H9 (cell line): Measurements from ENCODE around the gene PIM2. TPM values are rescaled to one million over a fixed set of nuclear protein-coding genes. Genes with fewer than 3 reads are reported as not detected.

Experiments
- DNase-seq: peaks from one replicate; pipeline ENCODE4 v3.0.0-alpha.2; 2017
- H2AFZ ChIP-seq: one replicate; pipeline ENCODE4 v1.6.1; 2013; ENCODE audit warnings: mild to moderate bottlenecking, low read length, control low read depth, moderate library complexity
- H2AK5ac ChIP-seq: 2 replicates; pipeline ENCODE4 v1.6.1; 2013; ENCODE audit warnings: low read length, control low read depth, mixed read lengths; ENCODE audit not compliant: insufficient read length
- H2BK120ac ChIP-seq: one replicate; pipeline ENCODE4 v1.6.1; 2013; ENCODE audit warnings: low read depth, mild to moderate bottlenecking, low read length, control low read depth, inconsistent platforms; ENCODE audit not compliant: poor library complexity, severe bottlenecking
- H2BK12ac ChIP-seq: 2 replicates; pipeline ENCODE4 v1.6.1; 2013; ENCODE audit warnings: low read length, control low read depth, mixed read lengths, low read depth; ENCODE audit not compliant: insufficient read length
- H2BK15ac ChIP-seq: 2 replicates; pipeline ENCODE4 v1.6.1; 2013; ENCODE audit warnings: low read depth, low read length, control low read depth
- H2BK20ac ChIP-seq: one replicate; pipeline ENCODE4 v1.6.1; 2013; ENCODE audit warnings: low read depth, mild to moderate bottlenecking, low read length, control low read depth, inconsistent platforms; ENCODE audit not compliant: poor library complexity, severe bottlenecking
- H2BK5ac ChIP-seq: 2 replicates; pipeline ENCODE4 v1.6.1; 2013; ENCODE audit warnings: low read length, control low read depth, mixed read lengths; ENCODE audit not compliant: insufficient read length
- H3K14ac ChIP-seq: 2 replicates; pipeline ENCODE4 v1.6.1; 2013; ENCODE audit warnings: low read length, control low read depth; ENCODE audit not compliant: insufficient read depth
- H3K18ac ChIP-seq: 2 replicates; pipeline ENCODE4 v1.6.1; 2013; ENCODE audit warnings: low read depth, mild to moderate bottlenecking, mixed read lengths, low read length, control low read depth; ENCODE audit not compliant: insufficient read length
- H3K23ac ChIP-seq: 2 replicates; pipeline ENCODE4 v1.6.1; 2013; ENCODE audit warnings: low read length, control low read depth, mixed read lengths, low read depth; ENCODE audit not compliant: insufficient read length
- H3K23me2 ChIP-seq: 2 replicates; pipeline ENCODE4 v1.6.1; 2013; ENCODE audit warnings: low read depth, mild to moderate bottlenecking, mixed read lengths, low read length, control low read depth; ENCODE audit not compliant: insufficient read length, poor library complexity, severe bottlenecking
- H3K27ac ChIP-seq: 2 replicates; pipeline ENCODE4 v1.5.1; 2013; ENCODE audit warnings: low read length, control low read depth, mixed read lengths, low read depth; ENCODE audit not compliant: insufficient read length
- H3K27me3 ChIP-seq: 2 replicates; pipeline ENCODE4 v1.6.1; 2013; ENCODE audit warnings: low read length, control low read depth, inconsistent platforms; ENCODE audit not compliant: insufficient read depth
- H3K4ac ChIP-seq: 2 replicates; pipeline ENCODE4 v1.6.1; 2013; ENCODE audit warnings: low read depth, mild to moderate bottlenecking, control low read depth, inconsistent platforms, low read length, moderate library complexity
- H3K4me1 ChIP-seq: 2 replicates; pipeline ENCODE4 v1.6.1; 2013; ENCODE audit warnings: low read length, control low read depth, inconsistent platforms; ENCODE audit not compliant: insufficient read depth
- H3K4me2 ChIP-seq: 2 replicates; pipeline ENCODE4 v1.6.1; 2013; ENCODE audit warnings: low read length, control low read depth, mixed read lengths; ENCODE audit not compliant: insufficient read length, insufficient read depth
- H3K56ac ChIP-seq: 2 replicates; pipeline ENCODE4 v1.6.1; 2013; ENCODE audit warnings: low read depth, mild to moderate bottlenecking, mixed read lengths, low read length, control low read depth; ENCODE audit not compliant: insufficient read length
- H3K79me1 ChIP-seq: 2 replicates; pipeline ENCODE4 v1.6.1; 2013; ENCODE audit warnings: low read depth, mild to moderate bottlenecking, moderate library complexity, low read length, control low read depth, inconsistent platforms; ENCODE audit not compliant: insufficient read depth, poor library complexity, severe bottlenecking
- H3K79me2 ChIP-seq: 2 replicates; pipeline ENCODE4 v1.6.1; 2013; ENCODE audit warnings: low read length, control low read depth, inconsistent platforms; ENCODE audit not compliant: insufficient read depth
- H3K9ac ChIP-seq: 2 replicates; pipeline ENCODE4 v1.6.1; 2013; ENCODE audit warnings: low read length, control low read depth, mixed read lengths; ENCODE audit not compliant: insufficient read length; ENCODE audit errors: extremely low read depth
- H3K9me3 ChIP-seq: one replicate; pipeline ENCODE4 v1.6.1; 2013; ENCODE audit warnings: low read depth, low read length, inconsistent platforms; ENCODE audit not compliant: control insufficient read depth
- H3T11ph ChIP-seq: one replicate; pipeline ENCODE4 v1.6.1; 2013; ENCODE audit warnings: mild to moderate bottlenecking, low read length, control low read depth, inconsistent platforms
- H4K20me1 ChIP-seq: one replicate; pipeline ENCODE4 v1.6.1; 2013; ENCODE audit not compliant: control insufficient read depth, insufficient read length, insufficient read depth
- H4K5ac ChIP-seq: 2 replicates; pipeline ENCODE4 v1.6.1; 2013; ENCODE audit warnings: low read depth, mild to moderate bottlenecking, mixed read lengths, low read length, control low read depth; ENCODE audit not compliant: insufficient read length
- H4K8ac ChIP-seq: replicated peaks from 2 replicates; pipeline ENCODE4 v1.6.1; 2013; ENCODE audit warnings: low read length, control low read depth, mixed read lengths, low read depth; ENCODE audit not compliant: insufficient read length
- H4K91ac ChIP-seq: 2 replicates; pipeline ENCODE4 v1.6.1; 2013; ENCODE audit warnings: low read depth, mild to moderate bottlenecking, moderate library complexity, mixed read lengths, low read length, control low read depth; ENCODE audit not compliant: insufficient read length
- H3K27ac Mint-ChIP-seq, 3 experiments: 2 replicates in 2 of 3; 3 replicates in 1 of 3; pipeline ENCODE4 v1.8.0; 2020 to 2021; ENCODE audit warnings: mixed read lengths in 3 of 3, mild to moderate bottlenecking in 1 of 3, moderate library complexity in 1 of 3
- H3K27me3 Mint-ChIP-seq: 2 replicates; pipeline ENCODE4 v1.8.0; 2021; ENCODE audit warnings: low read depth, mild to moderate bottlenecking, moderate library complexity, mixed read lengths
- H3K36me3 Mint-ChIP-seq, 3 experiments: 2 replicates in 2 of 3; 3 replicates in 1 of 3; pipeline ENCODE4 v1.8.0; 2020 to 2021; ENCODE audit warnings: low read depth in 3 of 3, mixed read lengths in 3 of 3; ENCODE audit not compliant: insufficient read depth in 1 of 3
- H3K4me1 Mint-ChIP-seq, 2 experiments: 2 replicates each; pipeline ENCODE4 v1.8.0; 2020; ENCODE audit warnings: mixed read lengths in 2 of 2
- H3K4me3 Mint-ChIP-seq, 2 experiments: 2 replicates in 1 of 2; 3 replicates in 1 of 2; pipeline ENCODE4 v1.8.0; 2020 to 2021; ENCODE audit warnings: mild to moderate bottlenecking in 2 of 2, mixed read lengths in 2 of 2, moderate library complexity in 1 of 2
- H3K9me3 Mint-ChIP-seq, 2 experiments: 2 replicates in 1 of 2; 3 replicates in 1 of 2; pipeline ENCODE4 v1.8.0; 2020; ENCODE audit warnings: mild to moderate bottlenecking in 2 of 2, mixed read lengths in 2 of 2, moderate library complexity in 1 of 2
- WGBS: extraction: QIAGEN DNeasy Blood & Tissue Kit; methylation state at CpG from one replicate; pipeline ENCODE4 v1.1.7; 2013; ENCODE audit warnings: missing lambda C conversion rate, low lambda C conversion rate, mixed read lengths; ENCODE audit not compliant: insufficient read length; ENCODE audit errors: extremely low coverage; 5-methylcytosine and 5-hydroxymethylcytosine counted together
- total RNA-seq: library from RNA; stranded (reverse); gene quantifications from 2 replicates; pipeline ENCODE4 v1.2.1, GENCODE V29; 2021
- TF ChIP-seq, protein P1 (sequence below): fragments of 200-600 bp; sonication (generic); conservative IDR thresholded peaks from 3 replicates; pipeline ENCODE4 v1.8.0; 2021; ENCODE audit warnings: antibody characterized with exemption, mild to moderate bottlenecking

Gene PIM2
- total RNA-seq, 1 experiment from 2014 or later, result 163 TPM

GRCh38 chrX:48957477-48957826, 38.6 kb upstream of the PIM2 start, which contains the start of gene OTUD5:
Gene OTUD5, minus strand, starts transcription at chrX:48957607. Its CDS starts 37 bp downstream, at chrX:48957570.
- DNase-seq, result no peak
- peak within 1 kb of the TSS; percentile 86 for H2BK5ac ChIP-seq
- Mint-ChIP-seq H3K27me3 (peaks cover 1% of the 10 kb centered on the region), H3K4me1 (peaks cover 0 to 16% of the 10 kb centered on the region in 2 experiments; a peak in 2 of 4 replicates), H3K36me3 (peaks cover 11 to 54% (median 28%) of the 10 kb centered on the region in 3 experiments), H3K4me3 (peak within 1 kb of the TSS; percentile 97 to 99), H3K9me3 (peaks cover 77 to 78% of the 10 kb centered on the region in 2 experiments), H3K27ac (peak within 1 kb of the TSS; percentile 100)
- H4K5ac ChIP-seq, result no peak within 1 kb of the TSS
- H2AK5ac ChIP-seq, result no peak within 1 kb of the TSS
- H3K9me3 ChIP-seq, result no peaks in the 10 kb centered on the region
- H3K4me1 ChIP-seq, result peaks cover 2% of the 10 kb centered on the region; the same call in 1 of the 2 replicates
- no peak within 1 kb of the TSS for H4K91ac ChIP-seq
- TF ChIP-seq, protein P1, sequence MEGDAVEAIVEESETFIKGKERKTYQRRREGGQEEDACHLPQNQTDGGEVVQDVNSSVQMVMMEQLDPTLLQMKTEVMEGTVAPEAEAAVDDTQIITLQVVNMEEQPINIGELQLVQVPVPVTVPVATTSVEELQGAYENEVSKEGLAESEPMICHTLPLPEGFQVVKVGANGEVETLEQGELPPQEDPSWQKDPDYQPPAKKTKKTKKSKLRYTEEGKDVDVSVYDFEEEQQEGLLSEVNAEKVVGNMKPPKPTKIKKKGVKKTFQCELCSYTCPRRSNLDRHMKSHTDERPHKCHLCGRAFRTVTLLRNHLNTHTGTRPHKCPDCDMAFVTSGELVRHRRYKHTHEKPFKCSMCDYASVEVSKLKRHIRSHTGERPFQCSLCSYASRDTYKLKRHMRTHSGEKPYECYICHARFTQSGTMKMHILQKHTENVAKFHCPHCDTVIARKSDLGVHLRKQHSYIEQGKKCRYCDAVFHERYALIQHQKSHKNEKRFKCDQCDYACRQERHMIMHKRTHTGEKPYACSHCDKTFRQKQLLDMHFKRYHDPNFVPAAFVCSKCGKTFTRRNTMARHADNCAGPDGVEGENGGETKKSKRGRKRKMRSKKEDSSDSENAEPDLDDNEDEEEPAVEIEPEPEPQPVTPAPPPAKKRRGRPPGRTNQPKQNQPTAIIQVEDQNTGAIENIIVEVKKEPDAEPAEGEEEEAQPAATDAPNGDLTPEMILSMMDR, result no peak
- no peak within 1 kb of the TSS for H3K56ac ChIP-seq
- peak within 1 kb of the TSS; percentile 92 for H3K18ac ChIP-seq
- peaks cover 6% of the 10 kb centered on the region for H3K23me2 ChIP-seq
- no peak within 1 kb of the TSS for H2BK12ac ChIP-seq
- H2BK120ac ChIP-seq, result no peak within 1 kb of the TSS
- peak within 1 kb of the TSS; percentile 86 for H3K4me2 ChIP-seq
- H2AFZ ChIP-seq, result no peak within 1 kb of the TSS
- peak within 1 kb of the TSS; percentile 92 for H3K27ac ChIP-seq
- WGBS, result no CpG with 5 or more reads among the region's 53 CpGs
- H3K27me3 ChIP-seq, result no peaks in the 10 kb centered on the region
- H3K23ac ChIP-seq, result no peak within 1 kb of the TSS
- peak within 1 kb of the TSS; percentile 91 for H3K9ac ChIP-seq
- no peak within 1 kb of the TSS for H2BK20ac ChIP-seq
- H3K4ac ChIP-seq, result no peak within 1 kb of the TSS
- no peak within 1 kb of the TSS for H4K8ac ChIP-seq
- peaks cover 3% of the 10 kb centered on the region for H4K20me1 ChIP-seq
- no peak within 1 kb of the TSS for H3T11ph ChIP-seq
- peak within 1 kb of the TSS; percentile 85 for H3K14ac ChIP-seq
- H3K79me2 ChIP-seq, result peaks cover 26% of the 10 kb centered on the region; the same call in 1 of the 2 replicates
- peaks cover 18% of the 10 kb centered on the region for H3K79me1 ChIP-seq
- H2BK15ac ChIP-seq, result no peak within 1 kb of the TSS
